ENCODE results near the gene NAB1.

DNA sequence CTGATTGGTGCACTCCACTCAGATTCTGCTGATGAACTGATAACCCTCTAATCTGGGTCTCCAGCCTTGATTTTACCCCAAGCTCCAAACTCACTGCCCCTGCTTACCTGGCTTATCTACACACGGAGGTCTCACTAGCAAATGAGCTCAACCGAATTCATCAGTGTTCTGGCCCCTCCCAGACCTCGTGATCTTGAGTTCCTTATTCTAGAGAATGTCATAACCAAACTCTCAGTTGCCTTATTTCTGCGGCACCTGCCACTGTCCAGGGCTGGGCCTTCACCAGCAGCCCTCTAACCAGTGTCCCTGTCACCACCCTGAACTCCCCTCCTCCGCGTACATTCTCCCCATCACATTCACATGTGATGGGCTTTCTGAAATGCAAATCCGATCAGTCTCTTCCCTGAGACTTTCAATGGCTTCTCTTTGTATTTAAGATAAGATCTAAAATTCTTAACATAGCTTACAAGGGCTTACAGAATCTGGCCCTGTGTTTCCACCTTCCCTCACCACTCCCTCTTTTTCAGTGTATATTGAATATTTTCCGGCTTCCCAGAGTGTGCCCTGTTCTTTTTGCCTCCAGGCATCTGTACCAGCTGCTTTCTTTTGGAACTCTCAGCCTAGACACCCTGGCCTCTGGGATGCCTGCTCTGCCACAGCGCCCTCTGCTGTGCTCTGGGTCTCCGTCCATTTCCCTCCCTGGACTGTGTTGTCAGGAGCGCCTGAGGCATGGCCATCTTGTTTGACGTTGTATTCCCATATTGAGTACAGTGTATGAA is 31.1 kb downstream of the NAB1 start:
- TF ChIP-seq CTCF (IDR thresholded peaks at IDR 0.05) (peak; percentile 89), ZFX (IDR thresholded peaks at IDR 0.05; ENCODE audit: borderline replicate concordance) (no peak)

Measured in 22Rv1 (cell line).